Activated naive CD4-positive, alpha-beta T cell treated with anti-CD3 and anti-CD28 coated beads, Interleukin-2, amount 10 ng/mL, durations not matched to agents 7 days and 5 days (primary cell): ENCODE data around the gene GRAP.
"Not testable (repeated sequence)": the region's sequence is repeated elsewhere in the genome, so short reads cannot be mapped to it uniquely, and the experiment has no call there.

Experiments
- CTCF ChIA-PET: fragments of 350-600 bp; sonication (Branson Sonifier 250); formaldehyde crosslinking; loops from one replicate; lab custom pipeline; 2021; ENCODE audit warnings: antibody characterized with exemption; lab: Charles Lee
- DNase-seq: peaks from one replicate; pipeline ENCODE4 v3.0.0-alpha.2; 2020
- H3K27ac Mint-ChIP-seq: one replicate; pipeline ENCODE4 v1.8.0; 2021; ENCODE audit warnings: mild to moderate bottlenecking, moderate library complexity, mixed read lengths
- H3K27me3 Mint-ChIP-seq: one replicate; pipeline ENCODE4 v1.8.0; 2021; ENCODE audit warnings: mild to moderate bottlenecking, mixed read lengths
- H3K36me3 Mint-ChIP-seq: one replicate; pipeline ENCODE4 v1.8.0; 2021; ENCODE audit warnings: mixed read lengths
- H3K4me1 Mint-ChIP-seq: one replicate; pipeline ENCODE4 v1.8.0; 2021; ENCODE audit warnings: mixed read lengths
- H3K4me3 Mint-ChIP-seq: one replicate; pipeline ENCODE4 v1.8.0; 2021; ENCODE audit warnings: mild to moderate bottlenecking, moderate library complexity, mixed read lengths
- H3K9me3 Mint-ChIP-seq: one replicate; pipeline ENCODE4 v1.8.0; 2021; ENCODE audit warnings: mixed read lengths

Gene GRAP

GRCh38 chr17:19062009-19062717 is 15.4 kb upstream of the GRAP start:
- DNase-seq = peak; percentile 80

GRCh38 chr17:19055447-19055846 is 8.7 kb upstream of the GRAP start:
- H3K36me3 Mint-ChIP-seq, CTCF ChIA-PET, H3K27me3 Mint-ChIP-seq, DNase-seq, H3K27ac Mint-ChIP-seq, H3K9me3 Mint-ChIP-seq, H3K4me1 Mint-ChIP-seq, H3K4me3 Mint-ChIP-seq: not testable (repeated sequence)

More at GRCh38 chr17:19062009-19062717, 15.4 kb upstream of the GRAP start:
- H3K4me1 Mint-ChIP-seq, CTCF ChIA-PET, H3K9me3 Mint-ChIP-seq, H3K36me3 Mint-ChIP-seq, H3K27me3 Mint-ChIP-seq, H3K4me3 Mint-ChIP-seq: not testable (repeated sequence)
- peak overlapping the region; percentile 37 for H3K27ac Mint-ChIP-seq

- H3K36me3 Mint-ChIP-seq, H3K4me3 Mint-ChIP-seq, CTCF ChIA-PET, H3K4me1 Mint-ChIP-seq, DNase-seq, H3K27ac Mint-ChIP-seq, H3K9me3 Mint-ChIP-seq, H3K27me3 Mint-ChIP-seq: not testable (repeated sequence)
These were observed 2.1 kb upstream of the GRAP start for GRCh38 chr17:19048826-19049225.

- CTCF ChIA-PET, H3K36me3 Mint-ChIP-seq, H3K4me1 Mint-ChIP-seq, H3K27me3 Mint-ChIP-seq, H3K4me3 Mint-ChIP-seq, H3K27ac Mint-ChIP-seq, H3K9me3 Mint-ChIP-seq, DNase-seq: not testable (repeated sequence)
These were observed 753 bp upstream of the GRAP start for GRCh38 chr17:19047510-19047909.

GRCh38 chr17:19044643-19045042 is 2.1 kb downstream of the GRAP start:
- CTCF ChIA-PET, H3K27ac Mint-ChIP-seq, DNase-seq, H3K4me1 Mint-ChIP-seq, H3K4me3 Mint-ChIP-seq, H3K36me3 Mint-ChIP-seq, H3K9me3 Mint-ChIP-seq, H3K27me3 Mint-ChIP-seq: not testable (repeated sequence)

- H3K4me3 Mint-ChIP-seq, H3K4me1 Mint-ChIP-seq, CTCF ChIA-PET, H3K9me3 Mint-ChIP-seq, H3K27me3 Mint-ChIP-seq, H3K36me3 Mint-ChIP-seq, DNase-seq, H3K27ac Mint-ChIP-seq: not testable (repeated sequence)
These were observed 3.7 kb downstream of the GRAP start for GRCh38 chr17:19043032-19043431.

GRCh38 chr17:19042369-19042768 is 4.4 kb downstream of the GRAP start:
- not testable (repeated sequence) for DNase-seq

GRCh38 chr17:19041871-19042270 is 4.9 kb downstream of the GRAP start:
- H3K27me3 Mint-ChIP-seq, DNase-seq, CTCF ChIA-PET, H3K9me3 Mint-ChIP-seq, H3K4me3 Mint-ChIP-seq, H3K4me1 Mint-ChIP-seq, H3K27ac Mint-ChIP-seq, H3K36me3 Mint-ChIP-seq: not testable (repeated sequence)

More at GRCh38 chr17:19042369-19042768, 4.4 kb downstream of the GRAP start:
- CTCF ChIA-PET, H3K9me3 Mint-ChIP-seq, H3K27ac Mint-ChIP-seq, H3K27me3 Mint-ChIP-seq, H3K36me3 Mint-ChIP-seq, H3K4me3 Mint-ChIP-seq, H3K4me1 Mint-ChIP-seq: not testable (repeated sequence)

GRCh38 chr17:19040350-19040749 is 6.4 kb downstream of the GRAP start:
- H3K36me3 Mint-ChIP-seq, H3K27me3 Mint-ChIP-seq, H3K9me3 Mint-ChIP-seq, H3K4me1 Mint-ChIP-seq, H3K27ac Mint-ChIP-seq, CTCF ChIA-PET, H3K4me3 Mint-ChIP-seq, DNase-seq: not testable (repeated sequence)

GRCh38 chr17:19038730-19039129 is 8.0 kb downstream of the GRAP start:
- H3K9me3 Mint-ChIP-seq, CTCF ChIA-PET, H3K36me3 Mint-ChIP-seq, H3K4me1 Mint-ChIP-seq, DNase-seq, H3K27me3 Mint-ChIP-seq, H3K4me3 Mint-ChIP-seq, H3K27ac Mint-ChIP-seq: not testable (repeated sequence)

- DNase-seq, H3K9me3 Mint-ChIP-seq, H3K36me3 Mint-ChIP-seq, CTCF ChIA-PET, H3K4me3 Mint-ChIP-seq, H3K4me1 Mint-ChIP-seq, H3K27ac Mint-ChIP-seq, H3K27me3 Mint-ChIP-seq: not testable (repeated sequence)
These were observed 8.8 kb downstream of the GRAP start for GRCh38 chr17:19038007-19038406.

- H3K9me3 Mint-ChIP-seq, H3K4me1 Mint-ChIP-seq, CTCF ChIA-PET, H3K36me3 Mint-ChIP-seq, DNase-seq, H3K27me3 Mint-ChIP-seq, H3K4me3 Mint-ChIP-seq, H3K27ac Mint-ChIP-seq: not testable (repeated sequence)
These were observed 9.2 kb downstream of the GRAP start for GRCh38 chr17:19037547-19037946.

GRCh38 chr17:19036186-19036585 is 10.6 kb downstream of the GRAP start:
- CTCF ChIA-PET, H3K9me3 Mint-ChIP-seq, H3K4me3 Mint-ChIP-seq, DNase-seq, H3K4me1 Mint-ChIP-seq, H3K36me3 Mint-ChIP-seq, H3K27me3 Mint-ChIP-seq, H3K27ac Mint-ChIP-seq: not testable (repeated sequence)

- H3K4me1 Mint-ChIP-seq, DNase-seq, H3K27me3 Mint-ChIP-seq, H3K4me3 Mint-ChIP-seq, H3K27ac Mint-ChIP-seq, CTCF ChIA-PET, H3K9me3 Mint-ChIP-seq, H3K36me3 Mint-ChIP-seq: not testable (repeated sequence)
These were observed 14.3 kb downstream of the GRAP start for GRCh38 chr17:19032377-19032988.

GRCh38 chr17:19031729-19032128 is 15.0 kb downstream of the GRAP start:
- H3K4me1 Mint-ChIP-seq, H3K4me3 Mint-ChIP-seq, H3K36me3 Mint-ChIP-seq, H3K27ac Mint-ChIP-seq, CTCF ChIA-PET, H3K9me3 Mint-ChIP-seq, H3K27me3 Mint-ChIP-seq: not testable (repeated sequence)
- DNase-seq = peak; percentile 61
